Airway epithelial cell (primary cell): Measurements from ENCODE around the gene CD274. TPM values are rescaled to one million over a fixed set of nuclear protein-coding genes. Genes with fewer than 3 reads are reported as not detected.

Experiments used
- total RNA-seq: library from RNA; depleted of rRNA; stranded (reverse); fragments of >200 nt; gene quantifications from 2 replicates; pipeline ENCODE4 v1.2.3, GENCODE V29; 2015

Gene CD274
- 4.8 and 5.3 TPM in 2 replicates for total RNA-seq

GRCh38 chr9:5450359-5451091 lies at the start of gene CD274:
TSS of gene CD274 (plus strand) at chr9:5450542. CDS start at chr9:5456114, 5,572 bp downstream.

DNA sequence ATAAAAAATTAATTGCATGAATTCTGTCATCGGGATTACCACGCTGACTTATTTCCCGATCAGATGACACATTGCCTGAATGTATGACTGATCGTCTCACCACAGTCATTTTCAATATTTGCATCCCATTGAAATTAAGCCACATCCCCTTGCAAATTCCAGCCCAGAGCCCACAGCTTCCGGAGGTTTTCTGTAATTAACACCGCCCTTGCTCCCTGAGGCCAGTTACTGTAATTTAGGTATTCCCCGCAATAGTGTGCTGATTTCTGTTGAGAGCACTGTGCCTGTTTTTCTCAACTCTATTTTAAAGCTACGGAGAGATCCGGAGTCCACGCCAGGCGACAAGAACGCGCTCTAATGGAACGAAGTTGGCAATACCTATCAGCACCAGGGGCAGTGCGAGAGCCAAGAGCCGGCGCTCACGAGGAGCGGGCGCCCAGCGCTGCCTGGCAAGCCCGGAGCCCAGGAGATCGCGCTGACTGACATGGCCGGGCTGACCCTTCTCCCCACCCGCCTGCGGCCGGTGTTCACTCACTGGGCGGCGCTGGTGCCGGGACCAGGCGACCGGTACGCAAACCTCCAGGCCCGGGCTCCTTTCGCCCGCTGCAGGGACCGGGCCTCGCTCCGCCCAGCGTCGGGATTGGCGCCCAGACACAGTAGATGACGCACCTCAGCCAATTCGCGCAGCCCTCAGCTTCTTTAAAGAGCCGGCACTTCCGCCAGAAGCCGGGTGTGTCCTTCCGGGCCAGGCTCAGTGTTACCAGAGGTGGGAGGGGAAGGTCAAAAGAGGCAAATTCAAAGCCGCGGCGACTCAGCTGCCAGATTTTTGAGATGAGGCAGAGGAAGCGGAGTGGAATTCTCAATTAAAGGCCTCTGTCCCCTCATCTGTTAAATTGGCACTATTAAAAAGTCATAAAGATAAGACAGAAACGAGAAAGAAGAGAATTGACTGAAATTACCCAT lies 12.8 kb upstream of the CD274 start, which contains the start of gene PLGRKT:
PLGRKT (minus strand) TSS at position 672 of the 963 bp plus-strand sequence. CDS start 5,948 bp downstream, outside the sequence.

GRCh38 chr9:5510360-5510931 lies 60.1 kb downstream of the CD274 start, which contains the start of gene PDCD1LG2:
TSS of gene PDCD1LG2 (plus strand) at chr9:5510531. CDS start at chr9:5522547, 12,016 bp downstream.

Other genes starting within 250 kb of the CD274 start
- gene INSL4, start 219.1 kb upstream of the CD274 start, total RNA-seq, result 1.0 TPM in 1 of 2 replicates, not detected in the other
- gene RLN2, start 145.8 kb upstream of the CD274 start, total RNA-seq, result 0.56 and 1.3 TPM in 2 replicates
- 1.5 TPM in 1 of 2 replicates, not detected in the other for gene RLN1, start 110.7 kb upstream of the CD274 start, total RNA-seq
- gene PLGRKT, start 12.6 kb upstream of the CD274 start, total RNA-seq, result 30.5 and 32.8 TPM in 2 replicates
- 0.19 and 0.71 TPM in 2 replicates for gene PDCD1LG2, start 60.0 kb downstream of the CD274 start, total RNA-seq
- gene RIC1, start 178.6 kb downstream of the CD274 start, total RNA-seq, result 14.8 and 20.2 TPM in 2 replicates